ENCODE measurements around the gene ADGRL3.
"Not testable (repeated sequence)": the region's sequence is repeated elsewhere in the genome, so short reads cannot be mapped to it uniquely, and the experiment has no call there.

ADGRL3 gene

GRCh38 chr4:61204353-61205060 is 4.4 kb downstream of the ADGRL3 start:
- no peak for DNase-seq (ENCODE audit: low read depth in 1 of 2, low spot score in 1 of 2)

GRCh38 chr4:61205066-61205465 is 4.9 kb downstream of the ADGRL3 start:
- no peak for DNase-seq (ENCODE audit: low read depth in 1 of 2, low spot score in 1 of 2)

GRCh38 chr4:61207156-61207555 is 7.0 kb downstream of the ADGRL3 start:
- DNase-seq (ENCODE audit: low read depth in 1 of 2, low spot score in 1 of 2): not testable (repeated sequence)

- DNase-seq (ENCODE audit: low read depth in 1 of 2, low spot score in 1 of 2): no peak
These were observed 10.2 kb downstream of the ADGRL3 start for GRCh38 chr4:61210186-61210939.

- no peak for DNase-seq (ENCODE audit: low read depth in 1 of 2, low spot score in 1 of 2)
These were observed 11.7 kb downstream of the ADGRL3 start for GRCh38 chr4:61211781-61212180.

GRCh38 chr4:61212788-61213187 is 12.7 kb downstream of the ADGRL3 start:
- DNase-seq (ENCODE audit: low read depth in 1 of 2, low spot score in 1 of 2): no peak

- DNase-seq (ENCODE audit: low read depth in 1 of 2, low spot score in 1 of 2): no peak
These were observed 14.6 kb downstream of the ADGRL3 start for GRCh38 chr4:61214680-61215079.

GRCh38 chr4:61217222-61217621 is 17.1 kb downstream of the ADGRL3 start:
- DNase-seq (ENCODE audit: low read depth in 1 of 2, low spot score in 1 of 2): no peak

GRCh38 chr4:61220556-61220955 is 20.4 kb downstream of the ADGRL3 start:
- DNase-seq (ENCODE audit: low read depth in 1 of 2, low spot score in 1 of 2): no peak

GRCh38 chr4:61223385-61223784 is 23.3 kb downstream of the ADGRL3 start:
- no peak for DNase-seq (ENCODE audit: low read depth in 1 of 2, low spot score in 1 of 2)

- DNase-seq (ENCODE audit: low read depth in 1 of 2, low spot score in 1 of 2): no peak
These were observed 24.4 kb downstream of the ADGRL3 start for GRCh38 chr4:61224573-61224972.

- DNase-seq (ENCODE audit: low read depth in 1 of 2, low spot score in 1 of 2): no peak
These were observed 25.5 kb downstream of the ADGRL3 start for GRCh38 chr4:61225656-61226055.

- DNase-seq (ENCODE audit: low read depth in 1 of 2, low spot score in 1 of 2): no peak
These were observed 31.3 kb downstream of the ADGRL3 start for GRCh38 chr4:61231421-61231820.

- no peak for DNase-seq (ENCODE audit: low read depth in 1 of 2, low spot score in 1 of 2)
These were observed 39.1 kb downstream of the ADGRL3 start for GRCh38 chr4:61239250-61239649.

- DNase-seq (ENCODE audit: low read depth in 1 of 2, low spot score in 1 of 2): no peak
These were observed 43.8 kb downstream of the ADGRL3 start for GRCh38 chr4:61243962-61244361.

- DNase-seq (ENCODE audit: low read depth in 1 of 2, low spot score in 1 of 2): no peak
These were observed 45.1 kb downstream of the ADGRL3 start for GRCh38 chr4:61245069-61245714.

GRCh38 chr4:61246034-61246433 is 45.9 kb downstream of the ADGRL3 start:
- DNase-seq (ENCODE audit: low read depth in 1 of 2, low spot score in 1 of 2): no peak

GRCh38 chr4:61248705-61249104 is 48.6 kb downstream of the ADGRL3 start:
- DNase-seq (ENCODE audit: low read depth in 1 of 2, low spot score in 1 of 2): no peak

- no peak for DNase-seq (ENCODE audit: low read depth in 1 of 2, low spot score in 1 of 2)
These were observed 51.0 kb downstream of the ADGRL3 start for GRCh38 chr4:61251129-61251528.

GRCh38 chr4:61254406-61254805 is 54.3 kb downstream of the ADGRL3 start:
- no peak for DNase-seq (ENCODE audit: low read depth in 1 of 2, low spot score in 1 of 2)

GRCh38 chr4:61273233-61273632 is 73.1 kb downstream of the ADGRL3 start:
- no peak for DNase-seq (ENCODE audit: low read depth in 1 of 2, low spot score in 1 of 2)

- DNase-seq (ENCODE audit: low read depth in 1 of 2, low spot score in 1 of 2): no peak
These were observed 74.2 kb downstream of the ADGRL3 start for GRCh38 chr4:61274286-61274685.
